ENCODE results near the gene ARF5. TPM values are rescaled to one million over a fixed set of nuclear protein-coding genes. Genes with fewer than 3 reads are reported as not detected.

Gene ARF5
- total RNA-seq, 1 experiment from 2014 or later, result 163 TPM

- H3K36me3 ChIP-seq (ENCODE audit: low read depth, low read length), result no peaks in the 10 kb centered on the region
- TF ChIP-seq EZH2phosphoT487 (IDR thresholded peaks at IDR 0.05; ENCODE audit: borderline replicate concordance, low read length) (no peak), EZH2 (IDR thresholded peaks at IDR 0.05; ENCODE audit: low read length, unreplicated experiment) (no peak)
- TF ChIP-seq, protein P1, sequence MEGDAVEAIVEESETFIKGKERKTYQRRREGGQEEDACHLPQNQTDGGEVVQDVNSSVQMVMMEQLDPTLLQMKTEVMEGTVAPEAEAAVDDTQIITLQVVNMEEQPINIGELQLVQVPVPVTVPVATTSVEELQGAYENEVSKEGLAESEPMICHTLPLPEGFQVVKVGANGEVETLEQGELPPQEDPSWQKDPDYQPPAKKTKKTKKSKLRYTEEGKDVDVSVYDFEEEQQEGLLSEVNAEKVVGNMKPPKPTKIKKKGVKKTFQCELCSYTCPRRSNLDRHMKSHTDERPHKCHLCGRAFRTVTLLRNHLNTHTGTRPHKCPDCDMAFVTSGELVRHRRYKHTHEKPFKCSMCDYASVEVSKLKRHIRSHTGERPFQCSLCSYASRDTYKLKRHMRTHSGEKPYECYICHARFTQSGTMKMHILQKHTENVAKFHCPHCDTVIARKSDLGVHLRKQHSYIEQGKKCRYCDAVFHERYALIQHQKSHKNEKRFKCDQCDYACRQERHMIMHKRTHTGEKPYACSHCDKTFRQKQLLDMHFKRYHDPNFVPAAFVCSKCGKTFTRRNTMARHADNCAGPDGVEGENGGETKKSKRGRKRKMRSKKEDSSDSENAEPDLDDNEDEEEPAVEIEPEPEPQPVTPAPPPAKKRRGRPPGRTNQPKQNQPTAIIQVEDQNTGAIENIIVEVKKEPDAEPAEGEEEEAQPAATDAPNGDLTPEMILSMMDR (conservative IDR thresholded peaks at IDR 0.05; ENCODE audit: low read depth, low read length), result no peak
- H3K4me3 ChIP-seq (ENCODE audit: low read length), result no peak overlapping the region
- intact Hi-C loops (cut with micrococcal nuclease), result no loop called here
- H3F3A ChIP-seq (ENCODE audit: low read length, unreplicated experiment), result no peaks in the 10 kb centered on the region
- no peak for ATAC-seq
- no TSS peak for BruUV-seq (replicated peaks)
- H2AFZ ChIP-seq (ENCODE audit: low read length), result no peak overlapping the region
- DNase-seq, result no peak
- CTCF ChIA-PET, result no interaction called here
- no peaks in the 10 kb centered on the region for H3K79me2 ChIP-seq (ENCODE audit: low read length)
- H3K4me2 ChIP-seq (ENCODE audit: low read length), result no peak overlapping the region
- POLR2A ChIA-PET (ENCODE audit: unreplicated experiment), result no interaction called here
- no peaks in the 10 kb centered on the region for H4K20me1 ChIP-seq (ENCODE audit: low read length)
- no peaks in the 10 kb centered on the region for H3K9me2 ChIP-seq (replicated peaks; ENCODE audit: low read length)
- H3K4me1 ChIP-seq (ENCODE audit: insufficient read depth, low read length), result no peaks in the 10 kb centered on the region
- no peak overlapping the region for H3K9ac ChIP-seq (ENCODE audit: low read length)
- H3K27ac ChIP-seq (ENCODE audit: low read length), result no peak overlapping the region
- no peaks in the 10 kb centered on the region for H3K9me3 ChIP-seq (ENCODE audit: low read length)
- no peaks in the 10 kb centered on the region for H3K27me3 ChIP-seq (ENCODE audit: low read length)
Measured at GRCh38 chr7:127638197-127638596, 50.0 kb downstream of the ARF5 start.

Other genes starting within 250 kb of the ARF5 start
- gene ZNF800, start 195.7 kb upstream of the ARF5 start, total RNA-seq (2014; rRNA removed), result 13.2 and 18.5 TPM in 2 replicates
- gene GCC1, start 2.8 kb upstream of the ARF5 start, total RNA-seq (2014; rRNA removed), result 11.2 and 11.9 TPM in 2 replicates
- gene FSCN3, start 5.3 kb downstream of the ARF5 start, total RNA-seq (2014; rRNA removed), result 0.40 and 2.2 TPM in 2 replicates
- not detected in 2 replicates for gene PAX4, start 29.7 kb downstream of the ARF5 start, total RNA-seq (2014; rRNA removed)
- gene SND1, start 63.8 kb downstream of the ARF5 start, total RNA-seq (2014; rRNA removed), result 139 and 158 TPM in 2 replicates